ENCODE results near the gene IFNA5.

Gene IFNA5

DNA sequence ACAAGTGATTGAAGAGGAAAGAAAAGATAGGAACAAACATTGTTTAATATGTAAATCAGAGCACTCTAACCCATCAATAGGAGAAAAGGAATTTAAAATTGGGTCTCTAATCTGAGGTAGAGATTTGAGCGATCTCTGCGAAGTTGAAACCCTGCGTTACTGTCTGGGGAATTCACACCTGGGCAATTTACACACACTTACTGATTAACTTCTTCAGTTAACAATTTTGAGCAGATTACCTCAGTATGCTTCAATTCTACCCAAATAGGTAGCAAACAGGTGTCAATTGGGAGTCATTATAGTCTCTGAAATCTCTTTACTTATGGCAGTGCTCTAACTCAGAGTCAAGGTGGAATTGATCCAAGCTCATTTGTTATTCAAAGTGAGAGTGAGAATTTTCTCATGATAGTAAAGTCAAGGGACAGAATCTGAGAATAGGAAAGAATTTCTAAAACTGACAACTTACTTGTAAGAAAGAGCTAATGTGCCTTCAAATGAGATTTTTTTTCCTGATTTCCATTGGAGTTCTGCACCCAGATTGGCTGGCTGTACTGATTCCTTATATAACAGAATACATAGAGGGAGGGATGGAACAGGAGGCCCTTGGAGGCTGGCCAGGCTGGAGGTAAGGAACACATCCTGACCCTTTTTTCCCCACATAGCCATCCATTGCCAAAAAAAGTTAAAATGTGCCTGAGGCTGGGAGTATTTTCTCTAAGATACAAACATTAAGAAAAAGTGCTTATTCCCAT lies 38.2 kb downstream of the IFNA5 start:
- H3K4me3 Mint-ChIP-seq, result no peak overlapping the region
- no peak overlapping the region for H3K27ac Mint-ChIP-seq

GRCh38 chr9:21265421-21266189 lies 39.5 kb downstream of the IFNA5 start:
- DNase-seq, result no peak
- Mint-ChIP-seq H3K36me3 (ENCODE audit: low read depth) (no peaks in the 10 kb centered on the region), H3K4me1 (ENCODE audit: low read depth) (peaks cover 2% of the 10 kb centered on the region), H3K9me3 (peaks cover 2% of the 10 kb centered on the region), H3K27me3 (peaks cover 14% of the 10 kb centered on the region), H3K27ac (no peak overlapping the region), H3K4me3 (no peak overlapping the region)

More for the DNA sequence above, 38.2 kb downstream of the IFNA5 start:
- H3K36me3 Mint-ChIP-seq (ENCODE audit: low read depth), result no peaks in the 10 kb centered on the region
- no peak for DNase-seq
- H3K4me1 Mint-ChIP-seq (ENCODE audit: low read depth), result peaks cover 2% of the 10 kb centered on the region
- peaks cover 21% of the 10 kb centered on the region for H3K27me3 Mint-ChIP-seq
- H3K9me3 Mint-ChIP-seq, result peaks cover 4% of the 10 kb centered on the region

DNA sequence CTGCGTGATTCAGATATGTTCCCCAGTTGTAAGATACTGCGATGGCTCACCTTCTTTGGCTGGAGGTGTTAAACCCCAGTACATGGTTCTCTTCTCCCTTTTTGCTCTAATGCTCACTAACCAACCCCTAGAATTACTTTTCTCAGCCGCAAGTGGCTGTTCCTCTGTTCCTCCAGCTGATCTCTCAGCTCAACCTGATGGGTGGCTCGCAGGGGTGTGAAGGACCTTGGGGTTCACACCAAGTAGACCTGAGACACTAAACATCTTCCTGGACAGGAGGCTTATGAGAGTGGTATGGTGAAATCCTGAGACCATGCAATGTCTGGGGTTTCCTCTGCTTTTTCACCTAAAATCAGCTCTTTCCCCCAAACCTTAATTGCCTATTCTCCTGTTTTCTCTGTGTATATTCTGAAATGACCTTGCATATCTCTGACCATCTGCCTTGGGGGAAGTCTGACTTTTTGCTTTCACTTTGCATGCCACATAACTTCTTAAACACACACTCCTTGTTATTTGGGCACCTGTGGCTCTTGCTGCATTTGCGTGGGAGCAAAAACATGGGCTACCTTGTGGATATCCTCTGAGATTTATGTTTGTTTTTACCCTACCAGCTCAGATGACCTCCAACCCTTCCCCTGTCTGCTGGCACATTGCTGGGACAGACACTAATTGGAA lies 49.4 kb downstream of the IFNA5 start:
- H3K9me3 Mint-ChIP-seq, result no peaks in the 10 kb centered on the region
- H3K36me3 Mint-ChIP-seq (ENCODE audit: low read depth), result no peaks in the 10 kb centered on the region
- H3K27me3 Mint-ChIP-seq, result peaks cover 5% of the 10 kb centered on the region
- no peak overlapping the region for H3K4me3 Mint-ChIP-seq
- H3K4me1 Mint-ChIP-seq (ENCODE audit: low read depth), result peaks cover 4% of the 10 kb centered on the region
- DNase-seq, result no peak
- H3K27ac Mint-ChIP-seq, result no peak overlapping the region

All from activated T-cell treated with anti-CD3 and anti-CD28 coated beads, Interleukin-2, amount 50 U/mL, for 24 hours (primary cell).